Stimulated activated effector memory CD8-positive, alpha-beta T cell treated with anti-CD3 and anti-CD28 coated beads, Interleukin-12 subunit alpha, Interleukin-12 subunit beta, amount 100 ng/mL, for 72 hours (primary cell): ENCODE data around the gene MXRA8.

Source experiments
- ATAC-seq: fragments of 150-1000 bp; cut with Tn5 transposase; 2 replicates; pipeline ENCODE4 v1.10.0; 2021
- DNase-seq, 2 donors: peaks; one replicate each; pipeline ENCODE4 v3.0.0; 2021 to 2022; ENCODE audit warnings: low spot score in 2 of 2
- H3K27ac Mint-ChIP-seq: one replicate; pipeline ENCODE4 v1.8.0; 2022; ENCODE audit warnings: mild to moderate bottlenecking, mixed read lengths
- H3K36me3 Mint-ChIP-seq: one replicate; pipeline ENCODE4 v1.8.0; 2022; ENCODE audit warnings: mild to moderate bottlenecking, mixed read lengths
- H3K4me1 Mint-ChIP-seq: one replicate; pipeline ENCODE4 v1.8.0; 2022; ENCODE audit warnings: mixed read lengths
- H3K4me3 Mint-ChIP-seq: one replicate; pipeline ENCODE4 v1.8.0; 2022; ENCODE audit warnings: mild to moderate bottlenecking, mixed read lengths
- H3K9me3 Mint-ChIP-seq: one replicate; pipeline ENCODE4 v1.8.0; 2022; ENCODE audit warnings: mixed read lengths

Gene MXRA8

DNA sequence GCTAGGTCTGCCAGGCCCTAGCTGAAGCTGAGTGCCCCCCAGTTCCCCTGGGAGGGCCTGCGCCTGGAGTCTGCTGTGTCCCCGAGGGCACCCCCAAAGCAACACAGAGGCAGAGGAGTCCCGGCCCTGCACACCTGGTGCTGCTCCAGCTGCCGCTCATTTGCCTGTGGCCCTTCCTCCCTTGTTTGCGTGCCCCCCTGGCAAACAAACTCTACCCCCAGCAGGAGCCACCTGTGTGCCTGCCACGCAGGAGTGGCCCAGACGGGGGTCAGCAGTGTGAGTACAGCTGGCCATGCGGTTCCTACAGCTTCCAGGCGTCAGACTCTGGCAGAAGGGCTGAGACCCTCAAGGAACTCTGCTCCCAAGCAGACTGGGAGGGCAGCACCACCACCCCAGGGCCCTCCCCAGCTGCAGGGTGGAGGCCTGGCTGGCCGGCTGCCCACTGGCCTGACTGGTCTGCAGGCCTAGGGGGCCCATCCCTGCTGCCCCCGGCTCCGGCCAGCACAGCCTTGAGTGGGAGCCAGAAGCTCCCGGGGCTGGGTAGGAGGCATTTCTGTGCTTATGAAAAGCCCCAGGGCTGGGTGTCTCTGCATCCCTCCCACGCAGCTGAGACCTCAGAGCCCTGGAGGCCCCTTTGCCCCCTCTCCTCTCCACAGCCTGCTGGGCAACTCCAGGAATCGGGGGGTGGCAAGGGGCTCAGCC, 27.8 kb downstream of the MXRA8 start:
- no peaks in the 10 kb centered on the region for H3K9me3 Mint-ChIP-seq
- ATAC-seq = no peak

GRCh38 chr1:1329304-1330210, 28.8 kb downstream of the MXRA8 start:
- Mint-ChIP-seq H3K4me3 (no peak overlapping the region), H3K27ac (no peak overlapping the region), H3K4me1 (peaks cover 18% of the 10 kb centered on the region), H3K9me3 (no peaks in the 10 kb centered on the region), H3K36me3 (peaks cover 2% of the 10 kb centered on the region)
- ATAC-seq (no peak), DNase-seq (no peak)

More for the DNA sequence above, 27.8 kb downstream of the MXRA8 start:
- Mint-ChIP-seq H3K36me3 (no peaks in the 10 kb centered on the region), H3K4me1 (peaks cover 15% of the 10 kb centered on the region), H3K4me3 (no peak overlapping the region), H3K27ac (no peak overlapping the region)
- DNase-seq = no peak

DNA sequence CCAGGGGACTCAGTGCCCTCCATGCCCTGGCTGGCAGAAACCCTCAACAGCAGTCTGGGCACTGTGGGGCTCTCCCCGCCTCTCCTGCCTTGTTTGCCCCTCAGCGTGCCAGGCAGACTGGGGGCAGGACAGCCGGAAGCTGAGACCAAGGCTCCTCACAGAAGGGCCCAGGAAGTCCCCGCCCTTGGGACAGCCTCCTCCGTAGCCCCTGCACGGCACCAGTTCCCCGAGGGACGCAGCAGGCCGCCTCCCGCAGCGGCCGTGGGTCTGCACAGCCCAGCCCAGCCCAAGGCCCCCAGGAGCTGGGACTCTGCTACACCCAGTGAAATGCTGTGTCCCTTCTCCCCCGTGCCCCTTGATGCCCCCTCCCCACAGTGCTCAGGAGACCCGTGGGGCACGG, 30.1 kb downstream of the MXRA8 start:
- no peak for ATAC-seq
- no peak overlapping the region for H3K4me3 Mint-ChIP-seq

GRCh38 chr1:1327291-1327690, 31.1 kb downstream of the MXRA8 start:
- ATAC-seq (no peak), DNase-seq (no peak)
- Mint-ChIP-seq H3K36me3 (peaks cover 6% of the 10 kb centered on the region), H3K4me3 (no peak overlapping the region), H3K4me1 (peaks cover 34% of the 10 kb centered on the region), H3K9me3 (no peaks in the 10 kb centered on the region), H3K27ac (no peak overlapping the region)

More for the DNA sequence above, 30.1 kb downstream of the MXRA8 start:
- H3K36me3 Mint-ChIP-seq = peaks cover 6% of the 10 kb centered on the region
- H3K9me3 Mint-ChIP-seq = no peaks in the 10 kb centered on the region
- H3K4me1 Mint-ChIP-seq = peaks cover 24% of the 10 kb centered on the region
- H3K27ac Mint-ChIP-seq = no peak overlapping the region
- no peak for DNase-seq

DNA sequence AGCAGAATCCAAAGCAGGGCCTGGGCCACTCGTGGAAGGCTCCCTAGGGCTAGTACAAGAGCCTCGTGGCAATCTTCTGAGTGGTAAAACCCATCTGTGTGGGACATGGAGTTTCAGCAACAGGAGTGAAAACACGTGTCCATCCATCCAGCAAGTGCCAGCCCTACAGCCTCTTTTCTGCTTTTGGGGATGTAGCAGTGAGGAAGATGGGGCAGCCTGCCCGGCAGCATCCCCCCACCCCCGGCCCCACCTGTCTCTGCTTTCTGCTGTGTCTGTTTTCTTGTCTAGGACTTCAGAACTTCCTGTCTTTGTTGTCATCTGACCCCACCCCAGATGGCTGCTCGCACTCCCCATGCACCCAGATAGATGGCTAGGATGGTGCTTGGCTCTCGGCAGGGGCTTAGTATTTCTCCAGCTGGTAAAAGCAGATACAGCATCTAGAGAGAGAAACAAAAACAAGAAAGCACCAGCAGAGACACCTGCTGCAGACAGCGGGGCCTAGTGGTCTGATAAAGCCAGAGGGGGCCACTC, 32.2 kb downstream of the MXRA8 start:
- peak overlapping the region; percentile 91 for H3K27ac Mint-ChIP-seq
- H3K4me1 Mint-ChIP-seq = peaks cover 39% of the 10 kb centered on the region
- H3K9me3 Mint-ChIP-seq = no peaks in the 10 kb centered on the region
- no peak for DNase-seq
- peak overlapping the region; percentile 83 for H3K4me3 Mint-ChIP-seq
- ATAC-seq = no peak
- H3K36me3 Mint-ChIP-seq = peaks cover 6% of the 10 kb centered on the region

DNA sequence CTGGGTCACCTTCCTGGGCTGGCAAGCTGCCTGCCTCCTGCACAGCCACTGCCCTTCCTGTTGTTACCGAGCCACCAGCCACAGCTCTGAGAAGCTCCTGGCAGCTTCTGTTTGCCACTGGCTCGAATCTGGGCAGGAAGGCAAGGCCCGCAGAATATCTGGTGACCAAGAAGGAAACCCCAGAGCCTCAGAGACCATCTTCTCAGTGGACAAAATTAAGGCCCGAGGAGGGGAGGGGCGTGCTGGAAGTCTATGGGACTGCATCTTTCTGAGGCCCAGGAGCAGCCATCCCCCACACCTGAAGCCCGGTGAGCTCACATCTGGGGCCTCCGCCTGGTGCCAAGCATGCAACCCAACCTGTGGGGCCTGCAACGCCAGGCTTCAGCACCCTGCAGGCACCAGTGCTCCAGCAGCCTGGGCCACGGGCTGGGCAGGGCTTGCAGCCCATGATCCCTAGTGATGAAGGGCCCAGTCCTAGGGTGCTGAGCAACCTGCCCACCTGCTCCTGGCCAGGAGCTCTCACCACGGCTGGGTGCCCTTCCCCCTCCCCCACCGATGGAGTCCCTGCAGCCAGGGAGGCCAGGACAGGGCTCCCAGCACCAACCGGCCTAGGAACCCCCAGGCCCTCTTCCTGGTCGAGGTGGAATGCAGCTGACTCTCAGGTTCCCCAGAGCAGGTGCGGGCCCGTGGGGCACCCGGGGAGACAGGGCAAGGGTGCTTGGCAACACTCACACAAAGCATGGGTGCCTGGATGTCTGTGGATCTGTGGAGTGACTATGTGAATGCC, 32.9 kb downstream of the MXRA8 start:
- DNase-seq = no peak
- peaks cover 39% of the 10 kb centered on the region for H3K4me1 Mint-ChIP-seq
- ATAC-seq = no peak

GRCh38 chr1:1324524-1325287, 33.6 kb downstream of the MXRA8 start, which contains the start of the genes CPTP and INTS11:
CPTP (plus strand) TSS chr1:1324802; CDS start chr1:1326911, 2,109 bp downstream.
INTS11 (minus strand) TSS chr1:1324660; CDS start chr1:1324608, 52 bp downstream.
- Mint-ChIP-seq H3K9me3 (no peaks in the 10 kb centered on the region), H3K4me1 (peaks cover 35% of the 10 kb centered on the region), H3K27ac (peak within 1 kb of the TSS; percentile 91), H3K4me3 (peak within 1 kb of the TSS; percentile 83), H3K36me3 (peaks cover 14% of the 10 kb centered on the region)
- ATAC-seq (peak; percentile 87), DNase-seq (peak; percentile 93 to 96)

More for the DNA sequence above, 32.9 kb downstream of the MXRA8 start:
- Mint-ChIP-seq H3K36me3 (peaks cover 7% of the 10 kb centered on the region), H3K9me3 (no peaks in the 10 kb centered on the region), H3K27ac (peak overlapping the region; percentile 91), H3K4me3 (peak overlapping the region; percentile 83)

- peaks cover 33% of the 10 kb centered on the region for H3K4me1 Mint-ChIP-seq
- ATAC-seq (peak; percentile 50), DNase-seq (no peak)
- peak overlapping the region; percentile 91 for H3K27ac Mint-ChIP-seq
- H3K36me3 Mint-ChIP-seq = peaks cover 20% of the 10 kb centered on the region
- H3K4me3 Mint-ChIP-seq = peak overlapping the region; percentile 83
- H3K9me3 Mint-ChIP-seq = no peaks in the 10 kb centered on the region
Observed at GRCh38 chr1:1324084-1324523, 34.3 kb downstream of the MXRA8 start.

DNA sequence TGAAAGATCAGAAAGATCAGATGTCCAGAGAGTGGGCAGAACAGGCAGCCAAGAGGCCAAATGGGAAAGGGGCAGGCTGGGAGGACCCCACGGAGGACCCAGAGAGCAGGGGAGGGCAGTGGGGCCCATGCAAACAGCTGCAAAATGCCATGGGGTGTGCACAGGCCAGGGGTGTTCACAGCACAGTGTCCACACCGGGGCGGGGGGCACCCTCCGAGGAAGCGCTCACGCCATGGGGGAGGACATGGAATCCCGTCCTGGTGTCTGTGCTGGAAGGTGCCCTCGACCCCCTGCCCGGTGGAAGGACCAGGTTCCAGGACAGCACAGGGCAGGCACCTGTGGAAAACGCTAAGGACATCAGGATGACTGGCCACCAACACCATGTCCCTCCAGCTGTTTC, 35.4 kb downstream of the MXRA8 start:
- DNase-seq (no peak), ATAC-seq (no peak)
- Mint-ChIP-seq H3K4me3 (peak overlapping the region; percentile 83), H3K36me3 (peaks cover 31% of the 10 kb centered on the region), H3K27ac (no peak overlapping the region), H3K9me3 (no peaks in the 10 kb centered on the region), H3K4me1 (peaks cover 33% of the 10 kb centered on the region)

DNA sequence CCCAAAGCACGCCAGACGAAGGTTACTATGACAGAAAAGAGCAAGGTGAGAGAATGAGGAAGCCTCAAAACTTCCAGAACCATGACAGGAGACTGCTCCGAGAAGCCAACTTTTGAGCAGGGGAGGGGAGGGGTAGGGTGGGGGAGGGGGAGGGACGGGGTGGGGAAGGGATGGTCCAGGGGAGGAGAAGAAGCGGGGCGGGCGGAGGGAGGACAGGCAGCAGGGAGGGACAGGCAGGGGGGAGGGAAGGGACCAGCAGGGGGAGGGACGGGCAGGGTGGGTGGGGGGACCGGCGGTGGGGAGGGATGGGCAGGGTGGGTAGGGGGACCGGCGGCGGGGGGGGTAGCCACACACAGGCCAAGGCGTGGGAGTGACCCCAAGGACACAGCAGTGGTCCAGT, 35.9 kb downstream of the MXRA8 start:
- H3K27ac Mint-ChIP-seq = peak overlapping the region; percentile 82
- H3K36me3 Mint-ChIP-seq = peaks cover 37% of the 10 kb centered on the region
- peaks cover 33% of the 10 kb centered on the region for H3K4me1 Mint-ChIP-seq
- no peaks in the 10 kb centered on the region for H3K9me3 Mint-ChIP-seq
- ATAC-seq (no peak), DNase-seq (no peak)
- H3K4me3 Mint-ChIP-seq = peak overlapping the region; percentile 83

- Mint-ChIP-seq H3K9me3 (no peaks in the 10 kb centered on the region), H3K36me3 (peaks cover 46% of the 10 kb centered on the region), H3K4me3 (no peak overlapping the region), H3K27ac (no peak overlapping the region), H3K4me1 (peaks cover 33% of the 10 kb centered on the region)
- DNase-seq = no peak
- no peak for ATAC-seq
Observed at GRCh38 chr1:1321477-1321876, 36.9 kb downstream of the MXRA8 start.

- no peak overlapping the region for H3K4me3 Mint-ChIP-seq
- H3K36me3 Mint-ChIP-seq = peaks cover 52% of the 10 kb centered on the region
- ATAC-seq (no peak), DNase-seq (no peak)
- H3K9me3 Mint-ChIP-seq = no peaks in the 10 kb centered on the region
- H3K27ac Mint-ChIP-seq = no peak overlapping the region
- H3K4me1 Mint-ChIP-seq = peaks cover 27% of the 10 kb centered on the region
Observed at GRCh38 chr1:1320666-1321448, 37.5 kb downstream of the MXRA8 start.

- no peak for ATAC-seq
- Mint-ChIP-seq H3K4me1 (peaks cover 27% of the 10 kb centered on the region), H3K4me3 (no peak overlapping the region), H3K36me3 (peaks cover 63% of the 10 kb centered on the region), H3K9me3 (no peaks in the 10 kb centered on the region), H3K27ac (peak overlapping the region; percentile 78)
- no peak for DNase-seq
Observed at GRCh38 chr1:1319646-1319941, 38.8 kb downstream of the MXRA8 start.
